Right lobe of liver (tissue), 4 donors: ENCODE measurements around the gene MACROD2.

Experiments
- POLR2A ChIP-seq: fragments of 450-650 bp; IDR thresholded peaks from one replicate; pipeline ENCODE4 v1.6.1; 2017; ENCODE audit warnings: antibody characterized with exemption, mild to moderate bottlenecking
- TF ChIP-seq, protein P1 (sequence below), 4 donors: fragments of 200-600 bp in 3 of 4; fragments of 450-650 bp in 1 of 4; IDR thresholded peaks; one replicate each; pipeline versions ENCODE4 v1.5.1 to v1.8.0; 2016 to 2022; ENCODE audit warnings: antibody characterized with exemption in 4 of 4, mild to moderate bottlenecking in 2 of 4
- donor health status: DM: no; HTN: no; CAD: no.
- donor health status: DM: no; HTN: no; CAD: no.
- donor health status: DM: no; HTN: yes; CAD: no.

GRCh38 chr20:14785065-14785743, 789.9 kb downstream of the MACROD2 start:
- TF ChIP-seq, protein P1, sequence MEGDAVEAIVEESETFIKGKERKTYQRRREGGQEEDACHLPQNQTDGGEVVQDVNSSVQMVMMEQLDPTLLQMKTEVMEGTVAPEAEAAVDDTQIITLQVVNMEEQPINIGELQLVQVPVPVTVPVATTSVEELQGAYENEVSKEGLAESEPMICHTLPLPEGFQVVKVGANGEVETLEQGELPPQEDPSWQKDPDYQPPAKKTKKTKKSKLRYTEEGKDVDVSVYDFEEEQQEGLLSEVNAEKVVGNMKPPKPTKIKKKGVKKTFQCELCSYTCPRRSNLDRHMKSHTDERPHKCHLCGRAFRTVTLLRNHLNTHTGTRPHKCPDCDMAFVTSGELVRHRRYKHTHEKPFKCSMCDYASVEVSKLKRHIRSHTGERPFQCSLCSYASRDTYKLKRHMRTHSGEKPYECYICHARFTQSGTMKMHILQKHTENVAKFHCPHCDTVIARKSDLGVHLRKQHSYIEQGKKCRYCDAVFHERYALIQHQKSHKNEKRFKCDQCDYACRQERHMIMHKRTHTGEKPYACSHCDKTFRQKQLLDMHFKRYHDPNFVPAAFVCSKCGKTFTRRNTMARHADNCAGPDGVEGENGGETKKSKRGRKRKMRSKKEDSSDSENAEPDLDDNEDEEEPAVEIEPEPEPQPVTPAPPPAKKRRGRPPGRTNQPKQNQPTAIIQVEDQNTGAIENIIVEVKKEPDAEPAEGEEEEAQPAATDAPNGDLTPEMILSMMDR (IDR thresholded peaks at IDR 0.05), result no peak
- no peak for TF ChIP-seq POLR2A
